Measurements from ENCODE around the gene PDE4A.
A peak's percentile ranks its signal among the peaks of the same experiment; 100 is the strongest.

The PDE4A gene

GRCh38 chr19:10419646-10420443, 493 bp upstream of the PDE4A start:
- in situ Hi-C loops (cut with HindIII; ENCODE audit: low pct_ligation_motif_present, low pct_unique_long_range_greater_than_20kb, low sequenced_read_pairs): no loop called here
- DNase-seq: peak; percentile 72

GRCh38 chr19:10421240-10422045, 1.1 kb downstream of the PDE4A start:
- in situ Hi-C loops (cut with HindIII; ENCODE audit: low pct_ligation_motif_present, low pct_unique_long_range_greater_than_20kb, low sequenced_read_pairs): no loop called here
- DNase-seq: no peak

- in situ Hi-C loops (cut with HindIII; ENCODE audit: low pct_ligation_motif_present, low pct_unique_long_range_greater_than_20kb, low sequenced_read_pairs): no loop called here
- DNase-seq: no peak
These were observed 1.7 kb downstream of the PDE4A start for GRCh38 chr19:10422046-10422461.

GRCh38 chr19:10422846-10423245, 2.5 kb downstream of the PDE4A start:
- in situ Hi-C loops (cut with HindIII; ENCODE audit: low pct_ligation_motif_present, low pct_unique_long_range_greater_than_20kb, low sequenced_read_pairs): no loop called here
- DNase-seq: no peak

GRCh38 chr19:10424011-10424637, 3.8 kb downstream of the PDE4A start:
- in situ Hi-C loops (cut with HindIII; ENCODE audit: low pct_ligation_motif_present, low pct_unique_long_range_greater_than_20kb, low sequenced_read_pairs): no loop called here
- peak; percentile 73 for DNase-seq

GRCh38 chr19:10427169-10427568, 6.8 kb downstream of the PDE4A start:
- DNase-seq: no peak
- in situ Hi-C loops (cut with HindIII; ENCODE audit: low pct_ligation_motif_present, low pct_unique_long_range_greater_than_20kb, low sequenced_read_pairs): no loop called here

- in situ Hi-C loops (cut with HindIII; ENCODE audit: low pct_ligation_motif_present, low pct_unique_long_range_greater_than_20kb, low sequenced_read_pairs): no loop called here
- no peak for DNase-seq
These were observed 8.7 kb downstream of the PDE4A start for GRCh38 chr19:10428996-10429381.

GRCh38 chr19:10430505-10431253, 10.3 kb downstream of the PDE4A start:
- peak; percentile 65 for DNase-seq
- in situ Hi-C loops (cut with HindIII; ENCODE audit: low pct_ligation_motif_present, low pct_unique_long_range_greater_than_20kb, low sequenced_read_pairs): no loop called here

- in situ Hi-C loops (cut with HindIII; ENCODE audit: low pct_ligation_motif_present, low pct_unique_long_range_greater_than_20kb, low sequenced_read_pairs): no loop called here
- peak; percentile 16 for DNase-seq
These were observed 11.1 kb downstream of the PDE4A start for GRCh38 chr19:10431254-10431942.

GRCh38 chr19:10431943-10432735, 11.8 kb downstream of the PDE4A start:
- in situ Hi-C loops (cut with HindIII; ENCODE audit: low pct_ligation_motif_present, low pct_unique_long_range_greater_than_20kb, low sequenced_read_pairs): no loop called here
- DNase-seq: peak; percentile 48

- DNase-seq: no peak
- in situ Hi-C loops (cut with HindIII; ENCODE audit: low pct_ligation_motif_present, low pct_unique_long_range_greater_than_20kb, low sequenced_read_pairs): no loop called here
These were observed 12.4 kb downstream of the PDE4A start for GRCh38 chr19:10432736-10433130.

GRCh38 chr19:10433131-10433536, 12.8 kb downstream of the PDE4A start:
- no peak for DNase-seq
- in situ Hi-C loops (cut with HindIII; ENCODE audit: low pct_ligation_motif_present, low pct_unique_long_range_greater_than_20kb, low sequenced_read_pairs): no loop called here

- DNase-seq: no peak
- in situ Hi-C loops (cut with HindIII; ENCODE audit: low pct_ligation_motif_present, low pct_unique_long_range_greater_than_20kb, low sequenced_read_pairs): no loop called here
These were observed 19.2 kb downstream of the PDE4A start for GRCh38 chr19:10439588-10439987.

GRCh38 chr19:10442698-10443097, 22.4 kb downstream of the PDE4A start:
- no peak for DNase-seq
- in situ Hi-C loops (cut with HindIII; ENCODE audit: low pct_ligation_motif_present, low pct_unique_long_range_greater_than_20kb, low sequenced_read_pairs): no loop called here

GRCh38 chr19:10449037-10449436, 28.7 kb downstream of the PDE4A start:
- in situ Hi-C loops (cut with HindIII; ENCODE audit: low pct_ligation_motif_present, low pct_unique_long_range_greater_than_20kb, low sequenced_read_pairs): no loop called here
- no peak for DNase-seq

- in situ Hi-C loops (cut with HindIII; ENCODE audit: low pct_ligation_motif_present, low pct_unique_long_range_greater_than_20kb, low sequenced_read_pairs): no loop called here
- no peak for DNase-seq
These were observed 30.0 kb downstream of the PDE4A start for GRCh38 chr19:10450191-10450852.

Measured in ACHN (cell line).